Cardiac muscle cell (in vitro differentiated cells and primary cell): ENCODE data around the gene IFITM5. TPM values are rescaled to one million over a fixed set of nuclear protein-coding genes. Genes with fewer than 3 reads are reported as not detected.
A peak's percentile ranks its signal among the peaks of the same experiment; 100 is the strongest.

Source experiments
- DNase-seq, 2 donors: peaks; one replicate each; pipeline versions ENCODE4 v3.0.0 to v3.0.0-alpha.2; 2010 to 2017; ENCODE audit warnings: low read depth in 1 of 2, low spot score in 1 of 2
- H3K27ac ChIP-seq: fragments of 200-600 bp; sonication (generic); 2 replicates; pipeline ENCODE4 v1.5.1; 2016
- H3K27me3 ChIP-seq: fragments of 200-600 bp; sonication (generic); 2 replicates; pipeline ENCODE4 v1.6.0; 2016; ENCODE audit warnings: control low read depth
- H3K36me3 ChIP-seq: fragments of 200-600 bp; sonication (generic); 2 replicates; pipeline ENCODE4 v1.5.1; 2016; ENCODE audit warnings: control low read depth
- H3K4me1 ChIP-seq: fragments of 200-600 bp; sonication (generic); 2 replicates; pipeline ENCODE4 v1.8.1; 2017; ENCODE audit warnings: low read depth, mild to moderate bottlenecking, mixed run types
- H3K4me3 ChIP-seq: fragments of 200-600 bp; sonication (generic); 2 replicates; pipeline ENCODE4 v1.5.1; 2016; ENCODE audit warnings: mild to moderate bottlenecking
- H3K9me3 ChIP-seq: fragments of 200-600 bp; sonication (generic); 2 replicates; pipeline ENCODE4 v1.5.1; 2017; ENCODE audit warnings: low read depth, mild to moderate bottlenecking, control low read depth
- polyA plus RNA-seq: library from polyadenylated mRNA; unstranded; fragments of >200 nt; fragmentation: Nextera tagmentation; extraction: Ambion mirVana; gene quantifications from 2 replicates; pipeline ENCODE4 v1.2.1, GENCODE V29; 2016
- total RNA-seq: library from RNA; depleted of rRNA; stranded (reverse); fragments of >200 nt; gene quantifications from 2 replicates; pipeline ENCODE4 v1.2.3, GENCODE V29; 2016
- TF ChIP-seq, protein P1 (sequence below): IDR thresholded peaks from 2 replicates; pipeline ENCODE4 v1.5.1; 2012; ENCODE audit warnings: low read depth, mild to moderate bottlenecking, low read length

The IFITM5 gene
- total and polyA plus RNA-seq, 2 experiments from 2014 or later = not detected

DNA sequence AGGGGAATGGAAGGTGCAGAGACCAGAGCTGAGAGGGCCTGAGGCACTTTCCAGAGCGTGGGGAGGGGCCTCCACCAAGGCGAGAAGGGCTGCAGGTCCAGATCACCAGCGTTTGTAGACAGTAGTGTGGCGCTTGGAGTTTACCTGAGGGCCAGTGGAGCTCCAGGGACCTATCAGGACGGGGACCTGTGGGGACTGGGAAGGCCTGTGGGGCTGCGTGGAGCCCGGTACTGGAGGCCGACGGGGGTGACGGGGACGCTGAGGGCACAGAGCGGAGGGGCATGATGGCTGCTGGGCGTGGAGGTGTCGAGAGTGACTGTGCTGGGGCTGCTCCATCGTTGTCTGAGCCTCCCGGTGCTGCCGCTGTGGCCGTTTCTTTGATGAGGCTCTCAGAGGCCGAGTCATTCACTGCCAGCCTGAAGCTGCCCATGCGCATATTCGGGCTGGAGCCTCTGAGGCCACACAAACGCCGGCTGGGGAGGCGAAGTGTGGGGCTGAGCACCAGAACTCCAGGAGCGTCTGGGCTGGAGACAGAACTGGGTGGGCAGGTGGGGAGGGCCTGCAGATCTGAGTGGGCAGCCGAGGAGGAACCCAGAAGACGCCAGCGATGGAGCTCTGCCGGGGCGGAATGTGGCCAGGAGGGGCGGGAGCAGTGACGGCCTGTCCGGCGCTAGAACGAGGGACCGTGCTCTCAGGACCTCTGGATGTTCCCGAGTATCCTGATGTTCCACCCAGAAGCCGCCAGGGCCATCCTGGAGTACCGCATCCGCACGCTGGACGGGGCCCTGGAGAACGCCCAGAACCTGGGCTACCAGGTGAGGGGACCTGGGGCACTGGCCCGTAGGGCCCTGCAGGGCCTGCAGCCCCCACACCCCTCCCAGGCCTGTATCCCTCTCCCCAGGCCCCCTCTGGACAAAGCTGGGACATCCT is 7.8 kb downstream of the IFITM5 start:
- H3K27me3 ChIP-seq = peaks cover 16% of the 10 kb centered on the region
- no peaks in the 10 kb centered on the region for H3K4me1 ChIP-seq
- H3K4me3 ChIP-seq = no peak overlapping the region
- no peak overlapping the region for H3K27ac ChIP-seq
- TF ChIP-seq, protein P1, sequence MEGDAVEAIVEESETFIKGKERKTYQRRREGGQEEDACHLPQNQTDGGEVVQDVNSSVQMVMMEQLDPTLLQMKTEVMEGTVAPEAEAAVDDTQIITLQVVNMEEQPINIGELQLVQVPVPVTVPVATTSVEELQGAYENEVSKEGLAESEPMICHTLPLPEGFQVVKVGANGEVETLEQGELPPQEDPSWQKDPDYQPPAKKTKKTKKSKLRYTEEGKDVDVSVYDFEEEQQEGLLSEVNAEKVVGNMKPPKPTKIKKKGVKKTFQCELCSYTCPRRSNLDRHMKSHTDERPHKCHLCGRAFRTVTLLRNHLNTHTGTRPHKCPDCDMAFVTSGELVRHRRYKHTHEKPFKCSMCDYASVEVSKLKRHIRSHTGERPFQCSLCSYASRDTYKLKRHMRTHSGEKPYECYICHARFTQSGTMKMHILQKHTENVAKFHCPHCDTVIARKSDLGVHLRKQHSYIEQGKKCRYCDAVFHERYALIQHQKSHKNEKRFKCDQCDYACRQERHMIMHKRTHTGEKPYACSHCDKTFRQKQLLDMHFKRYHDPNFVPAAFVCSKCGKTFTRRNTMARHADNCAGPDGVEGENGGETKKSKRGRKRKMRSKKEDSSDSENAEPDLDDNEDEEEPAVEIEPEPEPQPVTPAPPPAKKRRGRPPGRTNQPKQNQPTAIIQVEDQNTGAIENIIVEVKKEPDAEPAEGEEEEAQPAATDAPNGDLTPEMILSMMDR = no peak
- no peaks in the 10 kb centered on the region for H3K9me3 ChIP-seq
- H3K36me3 ChIP-seq = no peaks in the 10 kb centered on the region
- no peak for DNase-seq

DNA sequence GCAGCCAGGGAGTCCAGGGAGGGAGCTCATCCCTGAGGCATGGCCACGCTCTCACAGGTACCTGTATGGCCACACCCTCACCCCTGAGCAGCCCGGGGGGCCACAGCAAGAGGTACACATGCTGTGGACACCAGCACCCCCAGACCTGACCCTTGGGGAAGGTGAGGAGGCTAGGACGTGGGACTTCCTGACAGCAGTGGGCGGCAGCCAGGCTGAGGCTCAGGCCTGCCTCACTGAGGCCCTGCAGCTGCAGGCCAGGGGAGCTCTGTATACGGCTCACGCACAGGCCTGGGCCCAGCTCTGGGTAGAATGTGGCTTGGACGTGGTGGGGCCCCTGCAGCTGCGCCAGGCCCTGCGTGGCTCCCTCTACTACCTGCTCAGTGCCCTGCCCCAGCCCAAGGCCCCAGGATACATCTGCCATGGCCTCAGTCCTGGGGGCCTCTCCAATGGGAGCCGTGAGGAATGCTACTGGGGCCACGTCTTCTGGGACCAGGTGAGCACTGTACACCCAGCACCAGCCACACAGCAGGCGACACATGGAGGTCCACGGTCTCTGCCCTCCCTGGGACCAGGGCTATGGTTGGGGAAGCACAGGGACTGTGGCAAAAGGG is 8.6 kb downstream of the IFITM5 start:
- H3K4me1 ChIP-seq = no peaks in the 10 kb centered on the region
- no peak for DNase-seq
- H3K27ac ChIP-seq = no peak overlapping the region
- peaks cover 16% of the 10 kb centered on the region for H3K27me3 ChIP-seq
- no peaks in the 10 kb centered on the region for H3K9me3 ChIP-seq
- TF ChIP-seq, protein P1 = no peak
- no peak overlapping the region for H3K4me3 ChIP-seq
- no peaks in the 10 kb centered on the region for H3K36me3 ChIP-seq

DNA sequence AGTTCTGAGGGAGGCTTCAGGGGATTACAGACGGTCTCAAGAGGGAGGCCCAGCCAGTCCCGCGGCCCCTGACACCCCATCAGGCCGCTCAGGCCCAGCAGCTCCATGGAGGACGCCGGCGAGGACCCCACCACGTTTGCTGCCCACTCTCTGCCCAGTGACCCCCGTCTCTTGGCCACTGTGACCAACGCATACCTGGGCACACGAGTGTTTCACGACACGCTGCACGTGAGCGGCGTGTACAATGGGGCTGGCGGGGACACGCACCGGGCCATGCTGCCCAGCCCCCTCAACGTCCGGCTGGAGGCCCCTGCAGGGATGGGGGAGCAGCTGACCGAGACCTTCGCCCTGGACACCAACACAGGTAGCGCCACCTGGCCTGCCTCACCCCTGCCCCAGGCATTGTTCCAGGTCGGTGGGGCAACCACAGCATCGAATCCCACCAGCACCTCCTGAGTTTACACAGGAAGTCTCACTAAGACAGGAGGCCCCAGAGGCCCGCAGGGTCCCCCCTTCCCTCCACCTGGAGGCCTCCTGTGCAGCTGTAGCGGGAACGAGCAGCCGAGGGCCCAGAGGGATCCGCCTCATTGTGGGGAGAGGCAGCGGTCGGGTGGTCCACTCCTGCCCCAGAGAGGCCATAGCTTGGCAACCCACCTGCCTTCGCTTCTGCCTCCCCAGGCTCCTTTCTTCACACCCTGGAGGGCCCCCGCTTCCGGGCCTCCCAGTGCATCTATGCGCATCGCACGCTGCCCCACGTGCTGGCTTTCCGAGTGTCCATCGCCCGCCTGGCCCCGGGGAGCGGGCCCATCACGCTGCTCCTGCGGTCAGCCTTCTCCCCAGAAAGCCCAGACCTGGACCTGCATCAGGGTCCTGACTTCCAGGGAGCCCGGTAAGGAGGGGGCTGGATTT is 9.4 kb downstream of the IFITM5 start:
- Histone ChIP-seq H3K27me3 (peaks cover 16% of the 10 kb centered on the region), H3K27ac (no peak overlapping the region), H3K36me3 (no peaks in the 10 kb centered on the region), H3K4me1 (no peaks in the 10 kb centered on the region), H3K9me3 (no peaks in the 10 kb centered on the region), H3K4me3 (peak overlapping the region; percentile 72)
- TF ChIP-seq, protein P1 = no peak
- no peak for DNase-seq

DNA sequence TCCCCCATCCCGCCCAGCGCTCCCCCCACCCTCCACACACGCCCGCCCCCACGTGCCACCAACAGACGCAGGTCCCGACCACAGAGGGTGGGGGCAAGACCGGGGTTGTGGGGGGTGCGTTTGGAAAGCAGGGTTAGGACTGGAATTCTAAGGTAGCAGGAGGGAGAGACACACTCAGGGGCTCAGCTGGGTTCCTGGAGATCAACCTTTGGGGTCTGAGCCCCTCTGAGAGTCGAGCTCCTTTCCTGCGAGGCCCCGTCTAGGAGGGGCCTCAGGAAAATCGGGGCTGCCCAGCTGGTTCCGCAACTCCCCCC is 10.0 kb downstream of the IFITM5 start:
- TF ChIP-seq, protein P1 = no peak
- H3K4me3 ChIP-seq = peak overlapping the region; percentile 72
- DNase-seq = no peak
- H3K36me3 ChIP-seq = no peaks in the 10 kb centered on the region
- no peaks in the 10 kb centered on the region for H3K9me3 ChIP-seq
- no peak overlapping the region for H3K27ac ChIP-seq
- H3K27me3 ChIP-seq = peaks cover 16% of the 10 kb centered on the region
- H3K4me1 ChIP-seq = no peaks in the 10 kb centered on the region
